ENCODE data around the gene WDR72.

DNA sequence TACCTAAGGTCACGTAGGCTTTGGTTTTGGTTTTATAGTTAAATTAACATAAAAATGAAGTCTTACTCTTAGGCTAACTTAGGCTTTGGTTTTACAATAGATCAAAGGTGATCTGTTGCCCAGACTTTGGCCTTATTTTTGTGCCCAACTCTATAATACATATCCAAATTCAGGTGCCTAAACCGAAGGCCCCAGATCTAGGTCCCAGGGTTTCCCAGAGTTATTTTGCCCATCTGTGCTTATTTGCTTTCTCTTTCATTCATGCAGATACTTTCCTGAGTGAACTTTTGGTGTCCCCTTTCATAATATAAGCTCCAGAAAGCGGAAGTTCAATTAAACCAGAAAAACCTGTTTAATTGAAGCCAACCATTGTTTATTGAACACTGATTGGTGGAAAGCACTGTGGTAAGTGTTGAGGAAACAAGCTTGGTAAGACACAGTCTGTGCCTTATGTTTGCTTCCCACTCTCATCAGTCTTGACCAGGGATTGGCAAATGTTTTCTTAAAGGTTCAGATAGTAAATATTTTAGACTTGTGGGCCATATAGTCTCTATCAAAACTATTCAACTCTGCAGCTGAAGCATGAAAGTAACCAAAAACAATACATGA lies 209.7 kb downstream of the WDR72 start:
- TF ChIP-seq, protein P1, sequence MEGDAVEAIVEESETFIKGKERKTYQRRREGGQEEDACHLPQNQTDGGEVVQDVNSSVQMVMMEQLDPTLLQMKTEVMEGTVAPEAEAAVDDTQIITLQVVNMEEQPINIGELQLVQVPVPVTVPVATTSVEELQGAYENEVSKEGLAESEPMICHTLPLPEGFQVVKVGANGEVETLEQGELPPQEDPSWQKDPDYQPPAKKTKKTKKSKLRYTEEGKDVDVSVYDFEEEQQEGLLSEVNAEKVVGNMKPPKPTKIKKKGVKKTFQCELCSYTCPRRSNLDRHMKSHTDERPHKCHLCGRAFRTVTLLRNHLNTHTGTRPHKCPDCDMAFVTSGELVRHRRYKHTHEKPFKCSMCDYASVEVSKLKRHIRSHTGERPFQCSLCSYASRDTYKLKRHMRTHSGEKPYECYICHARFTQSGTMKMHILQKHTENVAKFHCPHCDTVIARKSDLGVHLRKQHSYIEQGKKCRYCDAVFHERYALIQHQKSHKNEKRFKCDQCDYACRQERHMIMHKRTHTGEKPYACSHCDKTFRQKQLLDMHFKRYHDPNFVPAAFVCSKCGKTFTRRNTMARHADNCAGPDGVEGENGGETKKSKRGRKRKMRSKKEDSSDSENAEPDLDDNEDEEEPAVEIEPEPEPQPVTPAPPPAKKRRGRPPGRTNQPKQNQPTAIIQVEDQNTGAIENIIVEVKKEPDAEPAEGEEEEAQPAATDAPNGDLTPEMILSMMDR (IDR thresholded peaks at IDR 0.05) = no peak
- no peak for TF ChIP-seq POLR2A (IDR thresholded peaks at IDR 0.05)
